ENCODE data around the gene ALKAL2. TPM values are rescaled to one million over a fixed set of nuclear protein-coding genes. Genes with fewer than 3 reads are reported as not detected.
A peak's percentile ranks its signal among the peaks of the same experiment; 100 is the strongest.

The ALKAL2 gene
- total and polyA plus RNA-seq, 9 of the 15 experiments (the other 6 are each of a cell fraction or from before 2014, with no cell fraction given), result not detected

DNA sequence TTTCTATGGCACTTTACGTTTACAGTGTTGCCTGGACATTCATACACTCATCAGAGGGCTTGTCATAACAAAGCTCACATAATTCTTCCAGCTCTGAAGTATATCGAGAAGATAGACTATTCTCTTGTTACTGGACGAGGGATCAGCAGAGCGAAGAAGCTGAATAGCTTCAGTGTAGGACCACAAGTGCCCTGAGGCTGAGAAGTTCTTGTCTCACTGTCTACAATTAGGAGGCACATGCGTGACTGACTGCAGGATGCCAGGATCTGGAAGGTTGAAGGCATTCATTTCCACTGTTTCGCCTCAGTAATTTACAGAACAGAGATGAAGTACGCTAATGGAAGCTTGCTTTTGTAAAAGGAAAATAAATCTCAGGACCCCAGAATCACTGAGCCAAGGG lies 33.6 kb downstream of the ALKAL2 start:
- no peaks in the 10 kb centered on the region for H3K27me3 ChIP-seq (ENCODE audit: control insufficient read depth in 2 of 2, insufficient read depth in 2 of 2, low read length in 2 of 2)
- no peak overlapping the region for H3K4me3 ChIP-seq
- CTCF ChIA-PET (ENCODE audit: low intra/inter-chr PET ratio), result no interaction called here
- no peak overlapping the region for H3K4me2 ChIP-seq (ENCODE audit: insufficient read depth, low read length)
- no peak for FAIRE-seq
- ATAC-seq, result no peak
- no peak for TF ChIP-seq RAD21 (CRISPR knock-in tag; conservative IDR thresholded peaks at IDR 0.05 in 1 of 2, IDR thresholded peaks at IDR 0.05 in 1 of 2)
- TF ChIP-seq MIER1 (IDR thresholded peaks at IDR 0.05; ENCODE audit: low read depth), result no peak
- TF ChIP-seq GTF2F1 (IDR thresholded peaks at IDR 0.05; ENCODE audit: low read depth, low read length), result no peak
- TF ChIP-seq MYNN (IDR thresholded peaks at IDR 0.05), result no peak
- no peak for TF ChIP-seq MYNN (CRISPR knock-in tag; IDR thresholded peaks at IDR 0.05)
- TF ChIP-seq SPI1 (IDR thresholded peaks at IDR 0.05; ENCODE audit: borderline replicate concordance, low read depth, low read length), result no peak
- TF ChIP-seq, protein P1, sequence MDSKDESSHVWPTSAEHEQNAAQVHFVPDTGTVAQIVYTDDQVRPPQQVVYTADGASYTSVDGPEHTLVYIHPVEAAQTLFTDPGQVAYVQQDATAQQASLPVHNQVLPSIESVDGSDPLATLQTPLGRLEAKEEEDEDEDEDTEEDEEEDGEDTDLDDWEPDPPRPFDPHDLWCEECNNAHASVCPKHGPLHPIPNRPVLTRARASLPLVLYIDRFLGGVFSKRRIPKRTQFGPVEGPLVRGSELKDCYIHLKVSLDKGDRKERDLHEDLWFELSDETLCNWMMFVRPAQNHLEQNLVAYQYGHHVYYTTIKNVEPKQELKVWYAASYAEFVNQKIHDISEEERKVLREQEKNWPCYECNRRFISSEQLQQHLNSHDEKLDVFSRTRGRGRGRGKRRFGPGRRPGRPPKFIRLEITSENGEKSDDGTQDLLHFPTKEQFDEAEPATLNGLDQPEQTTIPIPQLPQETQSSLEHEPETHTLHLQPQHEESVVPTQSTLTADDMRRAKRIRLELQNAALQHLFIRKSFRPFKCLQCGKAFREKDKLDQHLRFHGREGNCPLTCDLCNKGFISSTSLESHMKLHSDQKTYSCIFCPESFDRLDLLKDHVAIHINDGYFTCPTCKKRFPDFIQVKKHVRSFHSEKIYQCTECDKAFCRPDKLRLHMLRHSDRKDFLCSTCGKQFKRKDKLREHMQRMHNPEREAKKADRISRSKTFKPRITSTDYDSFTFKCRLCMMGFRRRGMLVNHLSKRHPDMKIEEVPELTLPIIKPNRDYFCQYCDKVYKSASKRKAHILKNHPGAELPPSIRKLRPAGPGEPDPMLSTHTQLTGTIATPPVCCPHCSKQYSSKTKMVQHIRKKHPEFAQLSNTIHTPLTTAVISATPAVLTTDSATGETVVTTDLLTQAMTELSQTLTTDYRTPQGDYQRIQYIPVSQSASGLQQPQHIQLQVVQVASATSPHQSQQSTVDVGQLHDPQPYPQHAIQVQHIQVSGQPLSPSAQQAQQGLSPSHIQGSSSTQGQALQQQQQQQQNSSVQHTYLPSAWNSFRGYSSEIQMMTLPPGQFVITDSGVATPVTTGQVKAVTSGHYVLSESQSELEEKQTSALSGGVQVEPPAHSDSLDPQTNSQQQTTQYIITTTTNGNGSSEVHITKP (IDR thresholded peaks at IDR 0.05; ENCODE audit: partially characterized antibody), result no peak
- TF ChIP-seq ZNF24 (IDR thresholded peaks at IDR 0.05), result no peak
- no peak for TF ChIP-seq HEY1 (CRISPR knock-in tag; IDR thresholded peaks at IDR 0.05; ENCODE audit: borderline replicate concordance)
- no peak for TF ChIP-seq NFIX (CRISPR knock-in tag; IDR thresholded peaks at IDR 0.05; ENCODE audit: low read depth)
- no peak for TF ChIP-seq HNRNPK (IDR thresholded peaks at IDR 0.05; ENCODE audit: low read depth, low read length, poor library complexity, severe bottlenecking)
- no peak for TF ChIP-seq SLC30A9 (CRISPR knock-in tag; IDR thresholded peaks at IDR 0.05)
- TF ChIP-seq ZNF175 (CRISPR knock-in tag; IDR thresholded peaks at IDR 0.05; ENCODE audit: low read depth), result no peak
- TF ChIP-seq ZNF589 (CRISPR knock-in tag; IDR thresholded peaks at IDR 0.05; ENCODE audit: low read depth), result no peak
- TF ChIP-seq ZC3H4 (CRISPR knock-in tag; IDR thresholded peaks at IDR 0.05; ENCODE audit: borderline replicate concordance), result no peak
- TF ChIP-seq GTF2A2 (tag; IDR thresholded peaks at IDR 0.05), result no peak
- intact Hi-C loops (cut with micrococcal nuclease), result no loop called here
- H3K27ac ChIP-seq (ENCODE audit: extremely low read depth, low read depth, low read length), result no peak overlapping the region
- H3K79me2 ChIP-seq (ENCODE audit: control insufficient read depth, insufficient read depth, low read length), result no peaks in the 10 kb centered on the region
- POLR2A ChIA-PET, result no interaction called here
- no peaks in the 10 kb centered on the region for H3K9me1 ChIP-seq (ENCODE audit: control insufficient read depth, insufficient read depth, low read length)
- no TSS peak for BruUV-seq (replicated peaks)
- H3K36me3 ChIP-seq (ENCODE audit: control insufficient read depth, insufficient read depth, low read length), result no peaks in the 10 kb centered on the region
- H3K9me3 ChIP-seq (replicated peaks; ENCODE audit: control insufficient read depth, insufficient read depth, low read depth, low read length), result peaks cover 8% of the 10 kb centered on the region
- H4K20me1 ChIP-seq (replicated peaks; ENCODE audit: control insufficient read depth, insufficient read depth, low read length), result no peaks in the 10 kb centered on the region
- H3K4me1 ChIP-seq (replicated peaks in 1 of 2; ENCODE audit: control insufficient read depth in 2 of 2, insufficient read depth in 2 of 2, low read length in 2 of 2), result no peaks in the 10 kb centered on the region
- no peak for DNase-seq (ENCODE audit: extremely low read depth in 1 of 4, low spot score in 3 of 4)
- 0 out of 2 replicates have a peak overlapping the region, but pooled peaks have one; percentile 14 for H2AFZ ChIP-seq (ENCODE audit: low read depth, low read length)
- in situ Hi-C loops (cut with MboI), result no loop called here
- H3K9ac ChIP-seq (ENCODE audit: insufficient read depth in 1 of 2, low read depth in 2 of 2, low read length in 2 of 2), result no peak overlapping the region
- 28% methylated on average over 7 of the region's 7 CpGs for WGBS (ENCODE audit: insufficient coverage, low coverage, missing lambda C conversion rate)
